Measurements from ENCODE around the gene ABI1.

DNA sequence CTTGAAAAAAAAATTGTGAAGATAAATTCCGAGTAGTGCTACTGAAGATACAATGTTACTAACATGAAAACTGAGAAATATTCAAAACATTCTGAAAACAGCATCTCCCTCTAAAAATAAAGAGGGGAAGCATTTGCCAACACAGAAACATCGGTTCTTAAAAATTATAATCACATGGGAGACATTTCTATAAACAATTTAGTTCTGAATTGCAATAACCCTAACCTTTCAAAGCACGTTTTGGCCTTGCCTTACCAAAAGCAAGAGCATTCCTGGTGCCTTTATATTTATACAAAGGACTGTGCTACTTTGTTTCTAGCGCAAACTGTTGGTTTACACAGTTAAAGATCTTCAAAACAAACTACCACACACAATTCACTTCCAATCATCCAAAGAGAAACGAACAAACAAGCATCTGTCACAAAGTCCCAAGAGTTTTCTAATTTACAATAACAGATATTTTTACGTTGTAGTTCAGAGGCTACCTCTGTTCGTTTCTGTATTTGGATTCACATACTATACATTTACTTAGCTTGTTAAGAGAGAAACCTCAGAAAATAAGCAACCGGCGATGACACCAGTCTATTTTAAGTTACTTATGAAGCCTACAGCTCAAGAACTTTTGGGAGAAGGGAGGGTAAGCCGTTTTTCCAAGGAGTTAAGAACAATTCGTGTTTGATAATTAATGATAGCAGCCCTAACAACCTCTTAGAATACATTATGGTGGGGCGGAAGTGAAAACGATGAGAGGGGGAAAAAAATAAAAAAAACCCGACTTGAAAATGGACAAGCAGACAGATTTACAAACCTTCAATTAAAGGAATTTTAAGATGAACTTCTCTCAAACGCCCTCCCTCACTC lies 1.3 kb downstream of the ABI1 start:
- TF ChIP-seq CTCF (IDR thresholded peaks at IDR 0.05; ENCODE audit: borderline replicate concordance, extremely low read depth, low read length, poor library complexity, severe bottlenecking) (no peak), EZH2 (IDR thresholded peaks at IDR 0.05; ENCODE audit: borderline replicate concordance, low read depth, low read length, severe bottlenecking) (no peak)

Data from DND-41 (cell line).